Measurements from ENCODE around the gene MED26.

DNA sequence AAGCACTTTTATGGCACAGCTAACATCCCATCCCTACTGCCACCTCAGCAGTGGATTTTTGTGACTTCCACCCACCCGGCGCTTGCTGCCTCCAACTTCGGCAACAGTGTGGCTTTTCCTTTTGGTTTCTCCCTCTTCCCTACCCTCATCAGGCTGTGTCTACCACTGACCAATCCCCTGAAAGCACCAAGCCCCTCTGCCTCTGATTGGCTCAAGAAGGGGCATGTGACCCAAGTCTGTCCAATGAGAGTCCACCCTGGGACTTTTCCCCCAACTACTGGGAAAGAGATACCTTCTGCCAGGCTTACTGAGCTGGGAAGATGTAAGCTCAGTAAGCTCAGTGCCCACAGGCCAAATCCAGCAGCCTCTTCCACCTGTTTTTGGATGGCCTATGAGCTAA lies 26.1 kb upstream of the MED26 start:
- TF ChIP-seq, protein P1, sequence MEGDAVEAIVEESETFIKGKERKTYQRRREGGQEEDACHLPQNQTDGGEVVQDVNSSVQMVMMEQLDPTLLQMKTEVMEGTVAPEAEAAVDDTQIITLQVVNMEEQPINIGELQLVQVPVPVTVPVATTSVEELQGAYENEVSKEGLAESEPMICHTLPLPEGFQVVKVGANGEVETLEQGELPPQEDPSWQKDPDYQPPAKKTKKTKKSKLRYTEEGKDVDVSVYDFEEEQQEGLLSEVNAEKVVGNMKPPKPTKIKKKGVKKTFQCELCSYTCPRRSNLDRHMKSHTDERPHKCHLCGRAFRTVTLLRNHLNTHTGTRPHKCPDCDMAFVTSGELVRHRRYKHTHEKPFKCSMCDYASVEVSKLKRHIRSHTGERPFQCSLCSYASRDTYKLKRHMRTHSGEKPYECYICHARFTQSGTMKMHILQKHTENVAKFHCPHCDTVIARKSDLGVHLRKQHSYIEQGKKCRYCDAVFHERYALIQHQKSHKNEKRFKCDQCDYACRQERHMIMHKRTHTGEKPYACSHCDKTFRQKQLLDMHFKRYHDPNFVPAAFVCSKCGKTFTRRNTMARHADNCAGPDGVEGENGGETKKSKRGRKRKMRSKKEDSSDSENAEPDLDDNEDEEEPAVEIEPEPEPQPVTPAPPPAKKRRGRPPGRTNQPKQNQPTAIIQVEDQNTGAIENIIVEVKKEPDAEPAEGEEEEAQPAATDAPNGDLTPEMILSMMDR (IDR thresholded peaks at IDR 0.05; ENCODE audit: low read length): no peak
- TF ChIP-seq EZH2 (optimal IDR thresholded peaks at IDR 0.05; ENCODE audit: low read depth, low read length): no peak
